Activated CD8-positive, alpha-beta memory T cell treated with anti-CD3 and anti-CD28 coated beads, Interleukin-2, amount 50 U/mL, for 24 hours (primary cell): ENCODE data around the gene SMAD3.
"Not testable (repeated sequence)": the region's sequence is repeated elsewhere in the genome, so short reads cannot be mapped to it uniquely, and the experiment has no call there.

Experiments used
- DNase-seq: peaks from one replicate; pipeline ENCODE4 v3.0.0-alpha.2; 2020; ENCODE audit errors: extremely low read depth

The SMAD3 gene

GRCh38 chr15:67065531-67066005 is at the start of gene SMAD3:
Gene SMAD3, plus strand, starts transcription at chr15:67065602. Its CDS starts 553 bp downstream, at chr15:67066155.
- no peak for DNase-seq

GRCh38 chr15:67017311-67017710 is 48.1 kb upstream of the SMAD3 start:
- no peak for DNase-seq

GRCh38 chr15:67018026-67018425 is 47.4 kb upstream of the SMAD3 start:
- DNase-seq: no peak

- no peak for DNase-seq
Observed at GRCh38 chr15:67018441-67018840, 47.0 kb upstream of the SMAD3 start.

GRCh38 chr15:67019069-67019468 is 46.3 kb upstream of the SMAD3 start:
- no peak for DNase-seq

DNA sequence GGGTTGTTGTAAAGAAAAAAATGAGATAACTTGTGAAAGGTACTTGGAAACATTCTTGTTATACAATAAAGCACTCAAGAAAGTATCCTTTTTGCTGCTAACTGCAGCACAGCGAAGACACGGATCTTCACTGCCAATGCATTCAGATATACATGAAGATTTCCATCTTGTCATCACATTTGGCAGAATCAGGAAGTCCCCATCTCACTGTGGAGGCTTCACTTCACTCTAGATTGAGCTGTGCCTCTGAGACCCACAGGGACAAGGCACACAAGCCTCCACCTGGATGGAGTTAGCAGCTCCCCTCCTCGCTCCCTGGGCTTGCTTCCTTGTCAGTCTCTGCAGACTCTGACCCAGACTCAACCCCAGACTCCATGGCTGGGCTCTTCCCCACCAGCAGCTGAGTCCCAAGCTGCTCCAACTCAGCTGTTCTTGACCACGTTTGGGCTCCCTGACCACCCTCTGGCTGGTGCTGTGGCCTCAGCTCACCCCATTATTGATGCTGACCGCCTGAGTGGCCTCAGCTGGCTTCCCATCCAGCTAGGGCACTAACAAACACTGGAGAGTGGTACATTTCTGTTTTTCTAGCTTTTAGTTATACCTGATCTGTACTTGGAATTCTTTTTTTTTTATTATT is 45.4 kb upstream of the SMAD3 start:
- no peak for DNase-seq

- not testable (repeated sequence) for DNase-seq
Observed at GRCh38 chr15:67020668-67021067, 44.7 kb upstream of the SMAD3 start.

- DNase-seq: no peak
Observed at GRCh38 chr15:67021455-67021854, 43.9 kb upstream of the SMAD3 start.

- no peak for DNase-seq
Observed at GRCh38 chr15:67022587-67023105, 42.8 kb upstream of the SMAD3 start.

DNA sequence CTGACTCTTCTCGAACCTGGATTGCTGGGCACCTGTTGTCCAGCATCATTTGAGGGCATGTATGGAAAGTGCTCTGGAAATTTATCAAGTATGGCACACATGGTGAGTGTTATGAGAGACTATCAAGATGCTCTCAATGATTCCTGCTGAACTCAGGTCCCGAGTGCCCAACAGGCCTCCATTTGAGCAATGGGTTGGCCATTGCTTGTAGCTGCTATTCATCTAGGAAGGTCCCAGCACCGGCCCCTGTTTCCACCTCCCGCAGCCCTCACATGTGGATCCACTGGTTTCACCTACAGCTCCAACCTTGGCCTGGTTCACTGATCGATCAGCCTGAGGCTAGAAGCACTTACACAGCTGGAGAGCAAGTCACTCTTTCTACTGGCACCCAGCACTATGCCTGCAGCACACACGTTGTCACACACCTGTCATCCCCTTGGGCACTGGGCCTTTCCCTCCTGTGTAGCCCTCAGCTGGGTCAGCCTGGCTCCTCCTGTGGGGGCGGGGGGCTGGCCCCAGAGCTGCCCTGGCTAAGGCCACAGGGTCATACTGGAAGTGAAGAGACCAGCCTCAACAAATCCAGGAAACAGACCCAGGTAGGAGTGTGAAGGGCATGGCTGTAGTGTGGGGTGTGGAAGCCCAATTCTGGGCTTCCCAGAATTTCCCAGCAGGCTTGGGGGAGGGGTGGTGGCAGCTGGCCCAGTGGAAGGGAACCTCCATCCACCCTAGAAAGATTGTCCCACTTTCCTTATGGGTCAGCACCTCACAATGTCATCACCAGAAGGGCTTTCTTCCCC is 41.7 kb upstream of the SMAD3 start:
- no peak for DNase-seq

GRCh38 chr15:67024314-67024997 is 40.9 kb upstream of the SMAD3 start:
- DNase-seq: peak; percentile 10

GRCh38 chr15:67024998-67025368 is 40.4 kb upstream of the SMAD3 start:
- DNase-seq: no peak

DNA sequence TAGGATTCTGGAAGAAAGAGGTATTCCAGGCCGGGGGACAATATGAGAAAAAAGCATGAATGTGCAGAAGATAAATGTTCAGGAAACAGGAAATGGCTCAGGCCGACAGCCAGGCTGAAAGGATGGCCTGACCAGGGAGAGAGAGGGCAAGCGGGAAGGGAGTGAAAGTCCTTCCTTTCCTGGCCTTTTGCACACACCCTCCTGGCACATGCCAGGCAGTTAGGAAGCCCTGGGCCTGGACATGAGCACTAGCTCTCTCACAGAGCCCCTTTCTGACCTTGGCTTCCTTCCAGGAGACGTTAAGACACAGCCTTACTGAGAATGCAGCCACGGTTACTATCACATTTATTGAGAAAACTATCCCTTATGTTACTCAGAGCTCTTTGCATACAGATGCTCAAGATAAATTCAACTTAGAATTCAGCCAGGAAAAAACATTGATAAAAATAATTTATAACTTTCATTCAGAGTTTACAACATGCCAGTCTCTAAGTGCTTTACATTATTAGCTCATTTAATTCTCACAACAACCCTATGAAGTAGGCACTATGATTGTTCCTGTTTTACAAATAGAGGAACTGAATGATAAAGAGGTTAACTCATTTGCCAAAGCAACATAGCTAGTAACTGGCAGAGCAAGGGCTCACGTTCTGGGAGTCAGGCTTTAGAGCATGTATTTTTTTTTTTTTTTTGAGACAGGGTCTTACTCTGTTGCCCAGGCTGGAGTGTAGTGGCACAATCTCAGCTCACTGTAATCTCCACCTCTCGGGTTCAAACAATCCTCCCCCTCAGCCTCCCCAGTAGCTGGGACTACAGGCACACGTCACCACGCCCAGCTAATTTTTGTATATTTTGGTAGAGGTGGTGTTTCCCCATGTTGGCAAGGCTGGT is 39.4 kb upstream of the SMAD3 start:
- no peak for DNase-seq

DNA sequence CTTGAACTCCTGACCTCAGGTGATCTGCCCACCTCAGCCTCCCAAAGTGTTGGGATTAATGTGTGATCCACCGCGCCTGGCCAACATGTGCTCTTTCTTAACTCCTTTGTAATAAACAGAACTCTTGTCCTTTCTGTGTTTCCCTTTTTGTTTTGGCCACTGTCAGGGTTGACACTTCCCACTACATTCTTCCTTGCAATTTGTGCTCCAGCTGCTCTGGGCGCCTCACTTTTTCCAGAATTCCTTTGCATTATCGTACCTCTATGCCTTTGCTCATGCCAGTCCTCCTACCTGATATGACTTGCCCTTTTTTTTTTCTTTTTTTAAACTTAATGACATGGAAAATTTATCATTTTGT is 38.8 kb upstream of the SMAD3 start:
- no peak for DNase-seq

DNA sequence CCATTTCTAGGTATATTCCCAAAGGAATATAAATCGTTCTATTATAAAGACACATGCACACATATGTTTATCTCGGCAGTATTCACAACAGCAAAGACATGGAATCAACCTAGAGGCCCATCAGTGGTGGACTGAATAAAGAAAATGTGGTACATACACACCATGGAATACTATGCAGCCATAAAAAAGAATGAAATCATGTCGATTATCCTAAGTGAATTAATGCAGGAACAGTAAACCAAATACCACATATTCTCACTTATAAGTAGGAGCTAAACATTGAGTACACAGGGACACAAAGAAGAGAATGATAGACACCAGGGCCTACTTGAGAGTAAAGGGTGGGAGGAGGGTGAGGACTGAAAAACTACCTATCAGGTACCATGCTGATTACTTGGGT is 37.0 kb upstream of the SMAD3 start:
- not testable (repeated sequence) for DNase-seq

DNA sequence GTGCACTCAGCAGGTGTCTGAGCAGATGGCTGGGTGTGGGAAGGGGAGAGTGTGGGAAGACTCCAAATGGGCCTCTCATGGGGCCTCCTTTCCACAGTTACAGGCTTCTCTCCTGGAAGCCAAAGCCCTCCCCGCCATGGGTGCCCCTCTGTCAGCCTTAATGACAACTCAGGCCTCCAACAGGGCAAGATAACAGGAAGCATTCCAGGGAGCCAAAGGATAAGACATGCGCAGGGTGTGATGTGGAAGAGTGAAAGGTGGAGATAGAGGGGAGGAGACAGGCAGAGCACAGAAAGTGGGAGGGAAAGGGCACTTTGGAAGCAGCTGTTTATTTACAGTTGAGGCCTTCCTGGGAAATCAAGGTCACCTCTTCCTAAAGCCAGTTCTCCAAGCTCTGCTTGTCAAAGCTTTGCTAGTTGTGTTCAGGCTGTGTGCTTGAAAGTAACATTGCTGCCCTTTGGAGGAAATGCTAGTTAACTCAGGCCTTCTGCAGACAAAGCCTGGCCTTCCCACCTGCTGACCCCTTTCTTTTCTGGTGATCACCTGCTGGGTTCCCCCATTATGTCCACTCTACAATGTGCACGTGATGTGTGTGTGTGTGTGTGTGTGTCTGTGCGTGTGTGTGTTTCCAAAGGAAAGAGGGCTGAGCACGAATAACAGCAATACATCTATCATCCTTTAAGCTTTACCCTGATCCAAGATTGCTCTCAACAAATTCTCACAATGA is 35.2 kb upstream of the SMAD3 start:
- no peak for DNase-seq

DNA sequence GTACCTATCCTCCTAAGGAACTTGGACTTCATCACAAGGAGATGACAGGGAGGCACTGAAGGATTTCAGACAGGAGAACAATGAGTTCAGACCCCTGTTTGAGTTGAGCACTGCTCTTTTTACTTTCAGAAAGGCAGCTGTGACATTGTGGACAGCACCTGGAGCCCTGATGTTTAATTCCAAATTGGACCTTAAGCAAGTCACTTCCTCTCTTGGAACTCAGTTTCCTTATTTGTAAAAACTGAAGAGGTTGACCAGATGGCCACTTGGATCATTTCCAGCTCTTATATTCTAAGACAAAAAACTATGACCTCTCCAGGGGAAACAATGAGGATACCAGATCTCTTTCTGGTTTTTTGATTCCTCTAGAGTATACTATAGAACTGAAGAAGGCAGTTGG is 34.1 kb upstream of the SMAD3 start:
- no peak for DNase-seq

DNA sequence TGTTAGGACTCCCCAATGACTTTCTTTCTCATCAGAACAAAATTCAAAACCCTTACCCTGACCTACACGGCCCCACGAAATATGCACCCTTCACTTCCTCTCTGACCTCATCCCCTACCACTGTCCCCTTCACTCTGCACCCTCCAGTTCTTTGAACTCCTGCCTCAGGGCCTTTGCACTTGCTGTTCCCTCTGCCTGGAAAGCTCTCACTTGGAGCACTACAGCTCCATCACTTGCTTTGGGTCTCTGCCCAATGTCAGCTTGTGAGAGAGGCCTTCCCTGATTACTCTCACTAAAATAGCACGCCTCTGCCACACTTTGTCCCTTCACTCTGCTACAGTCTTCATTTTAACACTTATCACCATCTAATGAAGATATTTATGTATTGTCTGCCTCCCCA is 32.8 kb upstream of the SMAD3 start:
- DNase-seq: no peak

DNA sequence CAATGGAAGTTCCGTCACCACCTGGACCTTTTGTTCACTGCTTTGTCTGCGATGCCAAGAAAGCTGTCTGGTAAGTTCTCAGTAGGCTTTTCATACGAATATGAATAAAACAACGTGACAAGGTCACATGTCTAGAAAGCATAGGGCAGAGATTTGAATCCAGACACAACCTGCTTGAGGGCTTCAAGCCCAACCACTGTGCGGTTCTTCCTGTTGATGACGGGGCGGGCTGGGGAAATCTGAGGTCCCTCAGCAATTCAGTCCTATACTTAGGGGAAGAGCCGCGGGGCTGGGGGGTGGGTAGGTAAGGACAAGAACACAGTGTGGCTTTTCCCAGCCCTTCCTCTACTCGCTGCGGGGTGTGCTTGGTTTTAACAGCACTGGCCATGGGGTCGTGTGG is 32.4 kb upstream of the SMAD3 start:
- no peak for DNase-seq

- no peak for DNase-seq
Observed at GRCh38 chr15:67033571-67034044, 31.8 kb upstream of the SMAD3 start.

- no peak for DNase-seq
Observed at GRCh38 chr15:67035886-67036285, 29.5 kb upstream of the SMAD3 start.
